ENCODE measurements around the gene PLEKHA5.
"Not testable (repeated sequence)": the region's sequence is repeated elsewhere in the genome, so short reads cannot be mapped to it uniquely, and the experiment has no call there.

PLEKHA5 gene

GRCh38 chr12:19129486-19130223, at the start of gene PLEKHA5:
Gene PLEKHA5 (plus strand): TSS chr12:19129733. CDS start chr12:19129800, 67 bp downstream.
- no peak for DNase-seq (ENCODE audit: low read depth in 2 of 2)

- no peak for DNase-seq (ENCODE audit: low read depth in 2 of 2)
Measured at GRCh38 chr12:19080918-19081317, 48.6 kb upstream of the PLEKHA5 start.

- no peak for DNase-seq (ENCODE audit: low read depth in 2 of 2)
Measured at GRCh38 chr12:19082365-19082911, 47.1 kb upstream of the PLEKHA5 start.

GRCh38 chr12:19084547-19084946, 45.0 kb upstream of the PLEKHA5 start:
- no peak for DNase-seq (ENCODE audit: low read depth in 2 of 2)

GRCh38 chr12:19085090-19085489, 44.4 kb upstream of the PLEKHA5 start:
- DNase-seq (ENCODE audit: low read depth in 2 of 2): no peak

- no peak for DNase-seq (ENCODE audit: low read depth in 2 of 2)
Measured at GRCh38 chr12:19088606-19089005, 40.9 kb upstream of the PLEKHA5 start.

- DNase-seq (ENCODE audit: low read depth in 2 of 2): not testable (repeated sequence)
Measured at GRCh38 chr12:19092482-19092881, 37.1 kb upstream of the PLEKHA5 start.

GRCh38 chr12:19093218-19093617, 36.3 kb upstream of the PLEKHA5 start:
- DNase-seq (ENCODE audit: low read depth in 2 of 2): no peak

GRCh38 chr12:19095331-19095730, 34.2 kb upstream of the PLEKHA5 start:
- DNase-seq (ENCODE audit: low read depth in 2 of 2): no peak

- no peak for DNase-seq (ENCODE audit: low read depth in 2 of 2)
Measured at GRCh38 chr12:19095756-19096480, 33.6 kb upstream of the PLEKHA5 start.

GRCh38 chr12:19105463-19105862, 24.1 kb upstream of the PLEKHA5 start:
- no peak for DNase-seq (ENCODE audit: low read depth in 2 of 2)

GRCh38 chr12:19107750-19108149, 21.8 kb upstream of the PLEKHA5 start:
- no peak for DNase-seq (ENCODE audit: low read depth in 2 of 2)

- DNase-seq (ENCODE audit: low read depth in 2 of 2): no peak
Measured at GRCh38 chr12:19110221-19110940, 19.2 kb upstream of the PLEKHA5 start.

GRCh38 chr12:19113464-19113863, 16.1 kb upstream of the PLEKHA5 start:
- no peak for DNase-seq (ENCODE audit: low read depth in 2 of 2)

GRCh38 chr12:19115285-19115684, 14.2 kb upstream of the PLEKHA5 start:
- DNase-seq (ENCODE audit: low read depth in 2 of 2): no peak

GRCh38 chr12:19119440-19119839, 10.1 kb upstream of the PLEKHA5 start:
- no peak for DNase-seq (ENCODE audit: low read depth in 2 of 2)

GRCh38 chr12:19120795-19121194, 8.7 kb upstream of the PLEKHA5 start:
- DNase-seq (ENCODE audit: low read depth in 2 of 2): no peak

GRCh38 chr12:19121449-19122018, 8.0 kb upstream of the PLEKHA5 start:
- DNase-seq (ENCODE audit: low read depth in 2 of 2): no peak

GRCh38 chr12:19125325-19125724, 4.2 kb upstream of the PLEKHA5 start:
- no peak for DNase-seq (ENCODE audit: low read depth in 2 of 2)

- no peak for DNase-seq (ENCODE audit: low read depth in 2 of 2)
Measured at GRCh38 chr12:19127270-19127669, 2.3 kb upstream of the PLEKHA5 start.

GRCh38 chr12:19128485-19128884, 1.0 kb upstream of the PLEKHA5 start:
- no peak for DNase-seq (ENCODE audit: low read depth in 2 of 2)

GRCh38 chr12:19129122-19129485, 429 bp upstream of the PLEKHA5 start:
- DNase-seq (ENCODE audit: low read depth in 2 of 2): no peak
